SW 1271 (cell line): Measurements from ENCODE around the gene LAMA1.
"Not testable (repeated sequence)": the region's sequence is repeated elsewhere in the genome, so short reads cannot be mapped to it uniquely, and the experiment has no call there.

ENCODE experiments used
- DNase-seq, 2 experiments: peaks; one replicate each; lab custom pipeline; 2025; lab: John Stamatoyannopoulos, UW

The LAMA1 gene

GRCh38 chr18:7117390-7118355 lies at the start of gene LAMA1:
Gene LAMA1, minus strand, starts transcription at chr18:7117797. Its CDS starts 77 bp downstream, at chr18:7117720.
- no peak for DNase-seq

- DNase-seq, result no peak
Observed at GRCh38 chr18:7165846-7166393, 48.3 kb upstream of the LAMA1 start.

GRCh38 chr18:7164323-7165004 lies 46.9 kb upstream of the LAMA1 start:
- DNase-seq, result peak in 1 of 2 experiments; percentile 2

GRCh38 chr18:7158216-7158615 lies 40.6 kb upstream of the LAMA1 start:
- DNase-seq, result no peak

- no peak for DNase-seq
Observed at GRCh38 chr18:7157760-7158159, 40.2 kb upstream of the LAMA1 start.

GRCh38 chr18:7155887-7156286 lies 38.3 kb upstream of the LAMA1 start:
- no peak for DNase-seq

- DNase-seq, result no peak
Observed at GRCh38 chr18:7155092-7155491, 37.5 kb upstream of the LAMA1 start.

- DNase-seq, result no peak
Observed at GRCh38 chr18:7152440-7152839, 34.8 kb upstream of the LAMA1 start.

- no peak for DNase-seq
Observed at GRCh38 chr18:7147399-7147798, 29.8 kb upstream of the LAMA1 start.

GRCh38 chr18:7146067-7146466 lies 28.5 kb upstream of the LAMA1 start:
- no peak for DNase-seq

- not testable (repeated sequence) for DNase-seq
Observed at GRCh38 chr18:7144921-7145320, 27.3 kb upstream of the LAMA1 start.

GRCh38 chr18:7141287-7141686 lies 23.7 kb upstream of the LAMA1 start:
- DNase-seq, result no peak

- DNase-seq, result no peak
Observed at GRCh38 chr18:7139409-7139808, 21.8 kb upstream of the LAMA1 start.

GRCh38 chr18:7133181-7133580 lies 15.6 kb upstream of the LAMA1 start:
- no peak for DNase-seq

GRCh38 chr18:7132356-7133150 lies 15.0 kb upstream of the LAMA1 start:
- no peak for DNase-seq

- no peak for DNase-seq
Observed at GRCh38 chr18:7122376-7122775, 4.8 kb upstream of the LAMA1 start.

GRCh38 chr18:7116792-7117389 lies 706 bp downstream of the LAMA1 start:
- no peak for DNase-seq

- DNase-seq, result no peak
Observed at GRCh38 chr18:7116001-7116730, 1.4 kb downstream of the LAMA1 start.

GRCh38 chr18:7112936-7113335 lies 4.7 kb downstream of the LAMA1 start:
- no peak for DNase-seq

GRCh38 chr18:7111134-7111533 lies 6.5 kb downstream of the LAMA1 start:
- DNase-seq, result no peak

- DNase-seq, result no peak
Observed at GRCh38 chr18:7105943-7106342, 11.7 kb downstream of the LAMA1 start.
